Natural killer cell (primary cell): Measurements from ENCODE around the gene ACSS1. TPM values are rescaled to one million over a fixed set of nuclear protein-coding genes. Genes with fewer than 3 reads are reported as not detected.
A peak's percentile ranks its signal among the peaks of the same experiment; 100 is the strongest.

Source experiments
- ATAC-seq, 3 donors: fragments of 150-1000 bp in 2 of 3; fragments of 200-7000 bp in 1 of 3; cut with Tn5 transposase; 1 replicate in 1 of 3; 2 replicates in 2 of 3; pipeline ENCODE4 v1.10.0; 2021; ENCODE audit warnings: mild to moderate bottlenecking in 2 of 3, moderate library complexity in 2 of 3
- DNase-seq, 2 donors: peaks; one replicate each; pipeline versions ENCODE4 v3.0.0 to v3.0.0-alpha.2; 2013 to 2021; ENCODE audit warnings: mixed read lengths in 1 of 2
- H3K27ac ChIP-seq: one replicate; pipeline ENCODE4 v1.5.1; 2013; ENCODE audit warnings: mild to moderate bottlenecking, low read length
- H3K27me3 ChIP-seq: one replicate; pipeline ENCODE4 v1.6.1; 2013; ENCODE audit warnings: low read length; ENCODE audit not compliant: control insufficient read depth, insufficient read depth
- H3K36me3 ChIP-seq: one replicate; pipeline ENCODE4 v1.6.1; 2013; ENCODE audit warnings: low read length; ENCODE audit not compliant: control insufficient read depth, insufficient read depth
- H3K4me1 ChIP-seq: one replicate; pipeline ENCODE4 v1.6.1; 2013; ENCODE audit warnings: low read length; ENCODE audit not compliant: control insufficient read depth, insufficient read depth
- H3K4me3 ChIP-seq: one replicate; pipeline ENCODE4 v1.5.1; 2013; ENCODE audit warnings: low read length
- H3K9me3 ChIP-seq: one replicate; pipeline ENCODE4 v1.6.1; 2013; ENCODE audit warnings: low read length; ENCODE audit not compliant: control insufficient read depth, insufficient read depth
- H3K27ac Mint-ChIP-seq, 2 donors: one replicate each; pipeline ENCODE4 v1.8.0; 2022; ENCODE audit warnings: mild to moderate bottlenecking in 2 of 2, mixed read lengths in 2 of 2, moderate library complexity in 1 of 2
- H3K27me3 Mint-ChIP-seq, 2 donors: one replicate each; pipeline ENCODE4 v1.8.0; 2022; ENCODE audit warnings: low read depth in 2 of 2, mixed read lengths in 2 of 2
- H3K36me3 Mint-ChIP-seq: one replicate; pipeline ENCODE4 v1.8.0; 2022; ENCODE audit warnings: mixed read lengths
- H3K4me1 Mint-ChIP-seq, 2 donors: one replicate each; pipeline ENCODE4 v1.8.0; 2022; ENCODE audit warnings: mixed read lengths in 2 of 2
- H3K4me3 Mint-ChIP-seq: one replicate; pipeline ENCODE4 v1.8.0; 2022; ENCODE audit warnings: mild to moderate bottlenecking, moderate library complexity, mixed read lengths
- H3K9me3 Mint-ChIP-seq, 2 donors: one replicate each; pipeline ENCODE4 v1.8.0; 2022; ENCODE audit warnings: mixed read lengths in 2 of 2
- WGBS: methylation state at CpG from one replicate; pipeline ENCODE4 v1.1.7; 2013; ENCODE audit warnings: missing lambda C conversion rate; ENCODE audit not compliant: insufficient coverage; 5-methylcytosine and 5-hydroxymethylcytosine counted together
- intact Hi-C: fragments of 100-400 bp; cut with micrococcal nuclease; formaldehyde crosslinking; loops from one replicate; pipeline ENCODE4 v1.14.2; 2022
- total RNA-seq, 4 donors: library from RNA; stranded (reverse); fragments of 120-200 nt in 1 of 4; gene quantifications; one replicate each; pipeline versions ENCODE4 v1.2.3 to v1.2.4, GENCODE V29; 2013 to 2022
- TF ChIP-seq, protein P1 (sequence below): fragments of 200-600 bp; IDR thresholded peaks from one replicate; pipeline ENCODE4 v1.8.0; 2022; ENCODE audit warnings: antibody characterized with exemption

Gene ACSS1
- total RNA-seq, 3 donors from 2014 or later (not counting 1 experiment from before 2014, with no cell fraction given) = 46.3 to 67.4 (median 57.4) TPM

DNA sequence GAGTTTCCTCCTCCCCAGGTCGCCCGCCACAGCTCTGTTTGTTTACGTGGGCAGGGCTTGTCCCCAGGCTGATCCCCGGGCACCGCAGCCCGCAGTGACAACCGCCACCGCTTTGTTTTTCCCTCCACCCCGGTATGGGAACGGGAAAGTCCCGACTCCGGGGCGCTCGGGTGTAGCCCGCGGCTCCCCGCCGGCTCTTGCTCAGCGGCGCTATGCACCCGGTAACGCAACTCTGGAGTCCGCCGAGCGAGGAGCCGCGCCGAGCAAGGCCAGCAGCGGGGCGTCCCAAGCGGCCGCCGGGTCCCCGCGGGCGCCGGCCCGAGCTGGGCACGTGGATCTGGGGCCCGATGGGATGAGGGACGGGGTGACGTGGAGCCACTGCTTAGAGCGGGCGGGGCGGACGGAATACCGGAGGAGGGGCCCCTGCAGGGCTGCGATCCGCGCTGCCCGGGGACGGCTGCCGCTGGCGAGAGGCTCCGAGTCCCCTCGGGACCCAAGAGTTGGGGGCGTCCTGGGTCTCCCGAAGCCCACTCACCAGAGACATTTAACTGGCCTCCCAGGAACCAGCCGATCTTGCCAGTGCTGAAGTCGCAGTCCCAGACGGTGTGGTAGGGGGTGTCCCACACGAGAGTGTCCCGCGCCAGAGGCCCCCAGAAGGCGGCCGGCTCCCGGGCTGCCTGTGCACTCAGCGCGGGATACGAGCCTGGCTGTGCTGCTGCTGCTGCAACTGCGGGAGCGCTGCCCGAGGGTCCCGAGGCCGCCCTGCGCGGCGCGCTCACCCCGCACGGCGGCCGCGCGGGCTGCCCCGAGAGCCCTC lies 497 bp downstream of the ACSS1 start:
- Histone ChIP-seq H3K27me3 (no peaks in the 10 kb centered on the region), H3K9me3 (no peaks in the 10 kb centered on the region), H3K4me1 (peaks cover 55% of the 10 kb centered on the region), H3K36me3 (no peaks in the 10 kb centered on the region), H3K27ac (peak overlapping the region; percentile 95), H3K4me3 (peak overlapping the region; percentile 91)
- intact Hi-C loops = loop anchor here (1.0 to 5.0 kb wide), 4 partner anchors 65 to 335 kb away; partner anchors contain the start of genes ABHD12, APMAP and CST7
- TF ChIP-seq, protein P1, sequence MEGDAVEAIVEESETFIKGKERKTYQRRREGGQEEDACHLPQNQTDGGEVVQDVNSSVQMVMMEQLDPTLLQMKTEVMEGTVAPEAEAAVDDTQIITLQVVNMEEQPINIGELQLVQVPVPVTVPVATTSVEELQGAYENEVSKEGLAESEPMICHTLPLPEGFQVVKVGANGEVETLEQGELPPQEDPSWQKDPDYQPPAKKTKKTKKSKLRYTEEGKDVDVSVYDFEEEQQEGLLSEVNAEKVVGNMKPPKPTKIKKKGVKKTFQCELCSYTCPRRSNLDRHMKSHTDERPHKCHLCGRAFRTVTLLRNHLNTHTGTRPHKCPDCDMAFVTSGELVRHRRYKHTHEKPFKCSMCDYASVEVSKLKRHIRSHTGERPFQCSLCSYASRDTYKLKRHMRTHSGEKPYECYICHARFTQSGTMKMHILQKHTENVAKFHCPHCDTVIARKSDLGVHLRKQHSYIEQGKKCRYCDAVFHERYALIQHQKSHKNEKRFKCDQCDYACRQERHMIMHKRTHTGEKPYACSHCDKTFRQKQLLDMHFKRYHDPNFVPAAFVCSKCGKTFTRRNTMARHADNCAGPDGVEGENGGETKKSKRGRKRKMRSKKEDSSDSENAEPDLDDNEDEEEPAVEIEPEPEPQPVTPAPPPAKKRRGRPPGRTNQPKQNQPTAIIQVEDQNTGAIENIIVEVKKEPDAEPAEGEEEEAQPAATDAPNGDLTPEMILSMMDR = no peak
- DNase-seq (peak; percentile 90 to 93), ATAC-seq (peak; percentile 62 to 78 (median 76))
- peaks cover 34 to 39% of the 10 kb centered on the region in 2 donors for H3K4me1 Mint-ChIP-seq
- H3K4me3 Mint-ChIP-seq = peak overlapping the region; percentile 86
- no peaks in the 10 kb centered on the region for H3K9me3 Mint-ChIP-seq
- WGBS = under 1% methylated on average over 86 of the region's 86 CpGs
- H3K27me3 Mint-ChIP-seq = peaks cover under 1% of the 10 kb centered on the region in 2 donors
- no peaks in the 10 kb centered on the region for H3K36me3 Mint-ChIP-seq
- peak overlapping the region; percentile 90 for H3K27ac Mint-ChIP-seq

DNA sequence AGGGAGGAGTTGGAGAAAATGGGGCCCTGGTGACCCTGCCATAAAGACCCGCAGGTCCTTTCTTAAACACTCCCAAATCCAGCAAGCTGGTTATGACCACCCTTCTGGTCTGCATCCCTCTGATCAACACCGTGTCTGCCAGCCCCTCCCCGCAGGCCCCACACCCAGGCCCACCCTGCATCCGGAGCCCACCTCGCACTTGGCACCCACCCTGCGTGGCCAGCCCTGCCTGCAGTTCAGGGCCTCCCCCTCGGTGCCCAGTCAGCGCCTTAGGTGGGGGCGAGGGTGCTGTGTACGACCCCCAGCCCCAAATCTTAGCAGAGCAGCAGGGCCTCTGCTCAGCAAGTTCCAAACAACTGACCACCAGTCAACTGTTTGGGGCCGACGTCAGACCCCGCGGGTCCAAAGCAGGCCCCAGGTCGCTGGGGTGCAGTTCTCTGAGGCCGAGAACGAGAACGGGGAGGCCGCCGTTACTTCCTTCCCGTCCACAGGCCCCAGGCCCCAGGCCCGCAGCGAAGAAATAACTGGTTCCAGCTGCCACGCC lies 1.2 kb downstream of the ACSS1 start:
- Histone ChIP-seq H3K4me3 (peak overlapping the region; percentile 91), H3K27ac (peak overlapping the region; percentile 95), H3K36me3 (no peaks in the 10 kb centered on the region), H3K4me1 (peaks cover 58% of the 10 kb centered on the region), H3K27me3 (no peaks in the 10 kb centered on the region), H3K9me3 (no peaks in the 10 kb centered on the region)
- ATAC-seq (peak in 1 of 3 donors; percentile 0), DNase-seq (no peak)
- Mint-ChIP-seq H3K4me1 (peaks cover 39% of the 10 kb centered on the region in 2 donors), H3K27ac (peak overlapping the region; percentile 90), H3K36me3 (no peaks in the 10 kb centered on the region), H3K27me3 (no peaks in the 10 kb centered on the region), H3K4me3 (peak overlapping the region; percentile 86), H3K9me3 (no peaks in the 10 kb centered on the region)
- WGBS = 3% methylated on average over 24 of the region's 24 CpGs
- intact Hi-C loops = loop anchor here (1.0 to 5.0 kb wide), 4 partner anchors 64 to 336 kb away; partner anchors contain the start of genes ABHD12, APMAP and CST7
- TF ChIP-seq, protein P1 = no peak

DNA sequence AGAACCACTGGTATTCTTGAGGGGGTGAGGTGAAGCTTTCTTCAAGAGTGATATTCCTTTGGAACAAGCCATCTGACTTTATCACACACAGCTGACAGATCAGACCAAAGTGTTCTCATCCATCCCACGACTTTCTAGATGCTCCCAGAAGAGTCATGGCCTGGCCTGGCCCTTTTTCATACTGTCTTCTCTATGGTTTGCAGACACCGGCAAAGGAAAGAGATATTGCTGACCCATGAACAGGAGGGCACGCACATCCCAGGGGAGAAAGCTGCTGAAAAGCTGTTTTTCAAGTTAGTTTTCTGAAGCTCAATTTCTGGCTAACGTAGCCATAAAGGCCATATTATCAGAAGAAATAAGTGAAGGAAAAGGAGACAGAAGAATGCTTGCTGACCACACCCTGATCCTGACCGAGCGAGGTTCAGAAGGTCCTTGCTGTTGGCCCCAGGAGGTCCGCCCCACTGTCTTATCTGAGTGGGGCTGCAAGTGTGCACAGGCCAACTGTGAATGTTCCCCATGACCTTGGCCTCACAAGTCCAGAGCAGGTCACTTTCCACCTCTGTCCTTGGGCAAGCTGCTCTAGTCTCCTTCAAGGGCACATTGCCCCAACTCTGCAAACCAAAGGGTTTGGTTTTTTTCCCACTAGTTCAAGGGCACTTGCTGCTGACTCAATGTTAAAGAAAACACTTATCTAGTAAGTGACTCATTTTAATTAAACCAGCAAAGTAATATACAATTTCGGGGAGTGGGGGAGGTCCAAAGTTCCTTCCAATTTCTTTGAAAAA lies 2.0 kb downstream of the ACSS1 start:
- intact Hi-C loops = loop anchor here (2.0 to 5.0 kb wide), 3 partner anchors 107 to 336 kb away; partner anchors contain the start of genes ABHD12 and CST7

More for the DNA sequence above, 2.0 kb downstream of the ACSS1 start:
- no peak overlapping the region for H3K4me3 ChIP-seq
- ATAC-seq = no peak
- H3K4me3 Mint-ChIP-seq = peak overlapping the region; percentile 86
- peaks cover 48% of the 10 kb centered on the region in 2 donors for H3K4me1 Mint-ChIP-seq
- TF ChIP-seq, protein P1 = no peak
- peak overlapping the region; percentile 95 for H3K27ac ChIP-seq
- no peaks in the 10 kb centered on the region for H3K9me3 Mint-ChIP-seq
- peak overlapping the region; percentile 90 for H3K27ac Mint-ChIP-seq
- H3K27me3 ChIP-seq = no peaks in the 10 kb centered on the region
- peaks cover 66% of the 10 kb centered on the region for H3K4me1 ChIP-seq
- no peaks in the 10 kb centered on the region for H3K9me3 ChIP-seq
- no peak for DNase-seq
- H3K36me3 Mint-ChIP-seq = no peaks in the 10 kb centered on the region
- 88% methylated on average over 8 of the region's 8 CpGs for WGBS
- H3K27me3 Mint-ChIP-seq = no peaks in the 10 kb centered on the region
- H3K36me3 ChIP-seq = peaks cover 3% of the 10 kb centered on the region
